ENCODE results near the gene VPS35. TPM values are rescaled to one million over a fixed set of nuclear protein-coding genes. Genes with fewer than 3 reads are reported as not detected.

The VPS35 gene
- total RNA-seq, 1 donor, result 159 TPM

DNA sequence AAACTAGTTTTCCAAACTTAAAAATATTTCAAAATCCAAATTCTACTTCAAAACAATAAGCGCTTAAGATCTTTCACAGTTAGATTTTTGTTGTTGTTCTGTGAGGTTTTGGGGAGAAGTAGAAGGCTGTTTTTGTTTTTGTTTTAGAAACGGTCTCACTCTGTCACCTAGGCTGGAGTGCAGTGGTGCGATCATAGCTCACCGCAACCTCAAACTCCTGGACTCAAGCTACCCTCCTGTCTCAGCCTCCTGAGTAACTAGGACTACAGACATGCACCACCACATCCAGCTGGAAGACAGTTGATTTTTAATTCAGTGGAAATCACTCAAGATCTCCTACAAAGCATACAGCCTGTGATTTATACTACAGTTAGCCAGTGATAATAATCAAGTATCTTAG, 70.5 kb downstream of the VPS35 start:
- H3K4me1 ChIP-seq (ENCODE audit: insufficient read depth, low read length), result peaks cover 8% of the 10 kb centered on the region
- no peak overlapping the region for H3K4me3 ChIP-seq (ENCODE audit: insufficient read depth, low read length)
- DNase-seq (ENCODE audit: insufficient read length, low spot score, missing footprints), result no peak
- H3K27me3 ChIP-seq (ENCODE audit: insufficient read depth, low read length), result no peaks in the 10 kb centered on the region
- peak overlapping the region; percentile 32 for H2AFZ ChIP-seq (ENCODE audit: low read length)
- no peaks in the 10 kb centered on the region for H4K20me1 ChIP-seq (ENCODE audit: insufficient read depth, low read length)
- no peaks in the 10 kb centered on the region for H3K9me3 ChIP-seq (ENCODE audit: low read depth, low read length)
- H3K79me2 ChIP-seq (ENCODE audit: insufficient read depth, low read length), result peaks cover 48% of the 10 kb centered on the region
- H3K27ac ChIP-seq (ENCODE audit: low read depth, low read length), result no peak overlapping the region
- H3K36me3 ChIP-seq (ENCODE audit: insufficient read depth, low read length), result peaks cover 7% of the 10 kb centered on the region
- no peak overlapping the region for H3K4me2 ChIP-seq (ENCODE audit: insufficient read depth, low read length)
- TF ChIP-seq, protein P1, sequence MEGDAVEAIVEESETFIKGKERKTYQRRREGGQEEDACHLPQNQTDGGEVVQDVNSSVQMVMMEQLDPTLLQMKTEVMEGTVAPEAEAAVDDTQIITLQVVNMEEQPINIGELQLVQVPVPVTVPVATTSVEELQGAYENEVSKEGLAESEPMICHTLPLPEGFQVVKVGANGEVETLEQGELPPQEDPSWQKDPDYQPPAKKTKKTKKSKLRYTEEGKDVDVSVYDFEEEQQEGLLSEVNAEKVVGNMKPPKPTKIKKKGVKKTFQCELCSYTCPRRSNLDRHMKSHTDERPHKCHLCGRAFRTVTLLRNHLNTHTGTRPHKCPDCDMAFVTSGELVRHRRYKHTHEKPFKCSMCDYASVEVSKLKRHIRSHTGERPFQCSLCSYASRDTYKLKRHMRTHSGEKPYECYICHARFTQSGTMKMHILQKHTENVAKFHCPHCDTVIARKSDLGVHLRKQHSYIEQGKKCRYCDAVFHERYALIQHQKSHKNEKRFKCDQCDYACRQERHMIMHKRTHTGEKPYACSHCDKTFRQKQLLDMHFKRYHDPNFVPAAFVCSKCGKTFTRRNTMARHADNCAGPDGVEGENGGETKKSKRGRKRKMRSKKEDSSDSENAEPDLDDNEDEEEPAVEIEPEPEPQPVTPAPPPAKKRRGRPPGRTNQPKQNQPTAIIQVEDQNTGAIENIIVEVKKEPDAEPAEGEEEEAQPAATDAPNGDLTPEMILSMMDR (IDR thresholded peaks at IDR 0.05; ENCODE audit: extremely low read depth, low read depth, low read length), result no peak

DNA sequence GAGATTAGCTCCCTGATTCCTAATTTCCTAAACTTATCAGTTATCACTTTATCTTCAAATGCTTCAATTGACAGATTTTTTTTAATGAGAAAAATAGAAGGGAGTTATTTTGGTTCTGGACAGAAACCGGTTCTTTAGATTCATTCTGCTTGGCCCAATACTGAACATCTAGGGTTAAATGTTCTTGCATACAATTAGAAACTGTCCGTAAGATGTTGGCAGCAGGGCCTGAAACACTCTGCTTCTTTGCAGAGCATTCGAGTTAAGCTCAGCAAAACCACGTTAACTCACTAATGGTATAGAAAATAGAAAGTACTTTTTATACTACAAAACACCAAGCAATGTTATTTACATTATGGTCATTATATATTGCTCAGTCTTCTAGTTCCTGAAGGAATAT, 75.0 kb downstream of the VPS35 start:
- Histone ChIP-seq H3K9me3 (ENCODE audit: low read depth, low read length) (no peaks in the 10 kb centered on the region), H3K27ac (ENCODE audit: low read depth, low read length) (no peak overlapping the region), H3K27me3 (ENCODE audit: insufficient read depth, low read length) (no peaks in the 10 kb centered on the region), H3K4me3 (ENCODE audit: insufficient read depth, low read length) (no peak overlapping the region), H2AFZ (ENCODE audit: low read length) (peak overlapping the region; percentile 63), H3K4me1 (ENCODE audit: insufficient read depth, low read length) (no peaks in the 10 kb centered on the region), H3K79me2 (ENCODE audit: insufficient read depth, low read length) (peaks cover 45% of the 10 kb centered on the region), H3K4me2 (ENCODE audit: insufficient read depth, low read length) (no peak overlapping the region), H4K20me1 (ENCODE audit: insufficient read depth, low read length) (no peaks in the 10 kb centered on the region), H3K36me3 (ENCODE audit: insufficient read depth, low read length) (peaks cover 11% of the 10 kb centered on the region)
- no peak for DNase-seq (ENCODE audit: insufficient read length, low spot score, missing footprints)
- TF ChIP-seq, protein P1 (IDR thresholded peaks at IDR 0.05; ENCODE audit: extremely low read depth, low read depth, low read length), result no peak

DNA sequence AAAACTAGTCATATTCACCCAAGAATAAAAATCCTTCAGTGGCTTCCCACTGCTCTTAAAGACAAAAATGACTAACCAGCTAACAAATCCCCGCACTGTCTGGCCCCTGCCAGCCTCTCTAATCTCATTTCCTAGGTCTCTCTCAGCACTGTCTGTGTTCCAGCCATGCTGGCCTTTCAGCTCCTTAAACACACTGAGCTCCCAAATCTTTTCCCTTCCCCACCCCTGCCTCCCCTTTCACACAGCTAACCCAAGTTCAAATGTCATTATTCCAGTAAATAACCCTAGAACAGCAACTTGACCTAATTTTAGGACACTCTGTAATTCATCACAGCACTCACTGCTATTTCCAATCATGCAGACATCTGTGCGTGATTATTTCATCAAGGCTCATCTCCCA, 75.6 kb downstream of the VPS35 start:
- Histone ChIP-seq H3K36me3 (ENCODE audit: insufficient read depth, low read length) (peaks cover 11% of the 10 kb centered on the region), H3K27ac (ENCODE audit: low read depth, low read length) (peak overlapping the region; percentile 10), H3K9me3 (ENCODE audit: low read depth, low read length) (no peaks in the 10 kb centered on the region), H4K20me1 (ENCODE audit: insufficient read depth, low read length) (no peaks in the 10 kb centered on the region), H2AFZ (ENCODE audit: low read length) (peak overlapping the region; percentile 23), H3K4me1 (ENCODE audit: insufficient read depth, low read length) (no peaks in the 10 kb centered on the region), H3K4me3 (ENCODE audit: insufficient read depth, low read length) (no peak overlapping the region), H3K4me2 (ENCODE audit: insufficient read depth, low read length) (no peak overlapping the region), H3K27me3 (ENCODE audit: insufficient read depth, low read length) (no peaks in the 10 kb centered on the region), H3K79me2 (ENCODE audit: insufficient read depth, low read length) (peaks cover 39% of the 10 kb centered on the region)
- TF ChIP-seq, protein P1 (IDR thresholded peaks at IDR 0.05; ENCODE audit: extremely low read depth, low read depth, low read length), result no peak
- DNase-seq (ENCODE audit: insufficient read length, low spot score, missing footprints), result no peak

DNA sequence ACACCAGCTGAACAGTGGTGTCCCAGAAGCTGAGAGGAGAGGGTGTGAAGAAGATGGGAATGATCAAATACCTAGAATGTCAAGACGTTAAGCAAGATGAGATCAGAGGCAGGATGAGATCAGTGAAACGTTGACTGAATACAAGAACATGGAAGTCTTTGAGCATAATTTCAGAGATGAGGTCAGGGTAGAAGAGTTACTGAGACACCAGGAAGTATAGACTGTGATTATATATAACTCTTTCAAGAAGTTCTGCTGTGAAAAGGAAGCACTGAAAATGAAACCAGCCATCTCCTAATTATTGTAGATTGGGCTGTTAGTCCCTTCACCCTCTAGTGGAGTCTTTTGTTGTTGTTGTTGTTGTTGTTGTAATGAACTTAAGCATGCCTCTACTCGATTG, 76.9 kb downstream of the VPS35 start:
- Histone ChIP-seq H3K36me3 (ENCODE audit: insufficient read depth, low read length) (peaks cover 11% of the 10 kb centered on the region), H3K4me1 (ENCODE audit: insufficient read depth, low read length) (no peaks in the 10 kb centered on the region), H3K4me2 (ENCODE audit: insufficient read depth, low read length) (no peak overlapping the region), H3K27me3 (ENCODE audit: insufficient read depth, low read length) (no peaks in the 10 kb centered on the region), H3K79me2 (ENCODE audit: insufficient read depth, low read length) (peaks cover 35% of the 10 kb centered on the region), H4K20me1 (ENCODE audit: insufficient read depth, low read length) (no peaks in the 10 kb centered on the region), H3K27ac (ENCODE audit: low read depth, low read length) (no peak overlapping the region), H2AFZ (ENCODE audit: low read length) (peak overlapping the region; percentile 58), H3K9me3 (ENCODE audit: low read depth, low read length) (no peaks in the 10 kb centered on the region), H3K4me3 (ENCODE audit: insufficient read depth, low read length) (no peak overlapping the region)
- TF ChIP-seq, protein P1 (IDR thresholded peaks at IDR 0.05; ENCODE audit: extremely low read depth, low read depth, low read length), result no peak
- DNase-seq (ENCODE audit: insufficient read length, low spot score, missing footprints), result no peak

All from osteoblast (primary cell).